ENCODE data around the gene DISC1. TPM values are rescaled to one million over a fixed set of nuclear protein-coding genes. Genes with fewer than 3 reads are reported as not detected.

DISC1 gene
- total RNA-seq, 1 experiment from 2014 or later, result 6.3 TPM

DNA sequence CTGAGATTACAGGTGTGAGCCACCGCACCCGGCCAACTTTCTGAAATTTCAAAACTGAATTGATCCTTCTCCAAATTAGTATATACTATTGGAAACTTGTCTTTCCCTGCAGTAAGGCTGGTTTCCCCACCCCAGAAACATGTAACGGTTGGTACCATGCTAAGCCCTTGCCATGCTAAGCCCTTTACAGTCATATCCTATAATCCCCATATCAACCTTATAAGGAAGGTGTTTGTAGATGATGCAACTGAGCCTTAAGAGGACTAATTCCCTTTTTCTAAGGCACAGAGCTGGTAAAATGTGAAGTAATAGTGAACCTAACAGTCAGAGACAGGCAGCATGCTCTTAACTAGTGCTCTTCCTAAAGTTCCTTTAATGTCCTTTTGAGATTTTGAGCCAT is 413.7 kb downstream of the DISC1 start:
- Histone ChIP-seq H3K36me3 (replicated peaks; ENCODE audit: control insufficient read depth, insufficient read depth, low read length) (no peaks in the 10 kb centered on the region), H3K4me3 (ENCODE audit: insufficient read depth, low read depth, low read length) (no peak overlapping the region), H3K27me3 (ENCODE audit: control insufficient read depth, insufficient read depth, low read length) (no peaks in the 10 kb centered on the region)
- no peak for DNase-seq

DNA sequence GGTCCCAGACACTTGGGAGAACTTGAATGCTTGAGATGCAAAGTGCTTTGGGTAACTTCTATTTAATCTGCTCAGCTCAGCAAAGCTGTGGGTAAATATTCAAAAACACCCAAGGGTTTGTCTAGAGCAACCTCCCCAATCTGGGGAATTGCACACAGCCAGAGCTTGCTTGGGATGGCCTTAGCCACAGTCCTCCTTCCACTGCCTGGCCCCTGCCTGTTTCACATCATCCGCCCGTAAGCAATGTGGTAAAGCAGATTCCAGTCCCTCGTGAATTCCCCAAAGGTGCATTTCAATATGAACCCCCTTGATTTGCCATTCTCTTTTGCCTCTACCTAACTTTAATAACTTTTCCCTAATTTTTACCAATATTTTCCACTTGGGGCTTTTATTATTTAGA is 418.1 kb downstream of the DISC1 start:
- H3K4me3 ChIP-seq (ENCODE audit: insufficient read depth, low read depth, low read length), result no peak overlapping the region
- no peaks in the 10 kb centered on the region for H3K27me3 ChIP-seq (ENCODE audit: control insufficient read depth, insufficient read depth, low read length)
- no peaks in the 10 kb centered on the region for H3K36me3 ChIP-seq (replicated peaks; ENCODE audit: control insufficient read depth, insufficient read depth, low read length)
- DNase-seq, result no peak

DNA sequence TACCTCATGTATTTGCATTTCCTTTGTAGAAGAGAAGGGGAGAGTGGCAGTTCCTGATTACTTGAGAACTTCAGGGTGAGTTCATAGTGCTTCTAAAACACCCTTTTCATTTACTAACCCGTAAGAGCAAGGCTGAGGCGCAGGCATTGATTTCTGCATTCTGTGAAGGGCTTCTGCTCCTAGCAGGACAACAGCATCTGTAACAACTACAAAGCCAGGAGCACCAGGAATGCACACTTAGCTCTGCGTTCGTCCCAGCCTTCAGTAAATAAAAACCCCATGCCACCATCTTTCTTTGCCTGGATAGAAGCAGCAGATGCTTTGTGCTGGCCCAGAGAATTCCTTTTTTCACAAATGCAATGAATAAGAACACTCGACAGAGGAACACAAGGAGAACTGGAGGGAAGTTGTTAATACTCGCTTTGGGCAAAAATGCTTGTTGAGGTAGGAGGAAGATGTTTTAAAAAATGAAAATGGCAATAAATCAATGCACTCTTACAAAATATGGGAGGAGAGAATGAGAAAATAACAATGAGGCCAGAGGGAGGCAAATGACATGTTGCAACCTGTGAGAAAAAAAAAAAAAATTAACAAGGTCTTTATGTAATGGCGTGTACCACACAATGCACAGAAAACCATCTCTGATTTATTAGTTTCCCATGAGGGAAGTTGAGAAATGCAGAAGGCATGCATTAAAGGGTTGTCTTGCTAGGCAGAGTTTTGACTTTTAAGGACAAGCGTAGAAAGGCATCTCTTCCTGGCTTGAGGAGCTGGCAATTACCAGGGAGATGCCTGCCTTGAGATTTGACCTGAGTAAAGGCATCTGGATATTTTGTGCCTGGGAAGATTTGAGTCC is 418.8 kb downstream of the DISC1 start:
- Histone ChIP-seq H3K4me3 (ENCODE audit: insufficient read depth, low read depth, low read length) (no peak overlapping the region), H3K36me3 (replicated peaks; ENCODE audit: control insufficient read depth, insufficient read depth, low read length) (no peaks in the 10 kb centered on the region), H3K27me3 (ENCODE audit: control insufficient read depth, insufficient read depth, low read length) (no peaks in the 10 kb centered on the region)
- no peak for DNase-seq

- no peaks in the 10 kb centered on the region for H3K36me3 ChIP-seq (replicated peaks; ENCODE audit: control insufficient read depth, insufficient read depth, low read length)
- no peak overlapping the region for H3K4me3 ChIP-seq (ENCODE audit: insufficient read depth, low read depth, low read length)
- no peak for DNase-seq
- no peaks in the 10 kb centered on the region for H3K27me3 ChIP-seq (ENCODE audit: control insufficient read depth, insufficient read depth, low read length)
Observed at GRCh38 chr1:232046451-232047306, 420.1 kb downstream of the DISC1 start.

DNA sequence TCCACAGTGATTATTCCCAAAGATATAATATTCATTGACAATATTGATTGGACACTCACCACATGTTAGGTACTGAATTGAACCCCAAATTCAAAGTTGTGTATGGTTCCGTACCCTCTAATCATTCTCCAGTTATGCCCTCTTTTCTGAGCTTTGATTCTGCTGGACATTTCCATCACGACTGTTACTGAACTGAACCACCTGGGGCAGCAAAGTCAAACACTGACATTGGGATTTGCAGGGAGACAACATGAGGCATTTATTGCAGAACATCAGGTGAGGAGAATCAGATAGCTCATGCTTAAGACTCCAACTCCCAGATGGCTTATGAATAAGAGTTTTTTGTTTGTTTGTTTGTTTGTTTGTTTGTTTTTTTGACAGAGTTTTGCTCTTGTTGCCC is 420.9 kb downstream of the DISC1 start:
- Histone ChIP-seq H3K36me3 (replicated peaks; ENCODE audit: control insufficient read depth, insufficient read depth, low read length) (no peaks in the 10 kb centered on the region), H3K27me3 (ENCODE audit: control insufficient read depth, insufficient read depth, low read length) (no peaks in the 10 kb centered on the region), H3K4me3 (ENCODE audit: insufficient read depth, low read depth, low read length) (no peak overlapping the region)
- DNase-seq, result no peak

GRCh38 chr1:232048481-232048880 is 421.9 kb downstream of the DISC1 start:
- Histone ChIP-seq H3K27me3 (ENCODE audit: control insufficient read depth, insufficient read depth, low read length) (no peaks in the 10 kb centered on the region), H3K36me3 (replicated peaks; ENCODE audit: control insufficient read depth, insufficient read depth, low read length) (no peaks in the 10 kb centered on the region), H3K4me3 (ENCODE audit: insufficient read depth, low read depth, low read length) (no peak overlapping the region)
- no peak for DNase-seq

DNA sequence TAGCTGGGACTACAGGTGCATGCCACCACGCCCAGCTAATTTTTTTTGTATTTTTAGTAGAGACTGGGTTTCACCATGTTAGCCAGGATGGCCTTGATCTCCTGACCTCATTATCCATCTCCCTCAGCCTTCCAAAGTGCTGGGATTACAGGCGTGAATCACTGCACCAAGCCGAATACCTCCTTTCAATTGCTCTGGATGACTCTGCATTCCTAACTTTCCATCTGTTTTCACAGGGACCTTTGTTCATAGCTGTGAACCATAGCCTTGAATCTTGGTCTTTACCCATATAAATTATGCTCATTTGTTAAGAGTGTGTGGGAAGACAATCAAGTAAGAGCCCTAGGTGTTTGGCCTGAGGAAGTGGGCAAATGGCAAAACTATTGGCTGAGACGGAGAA is 422.7 kb downstream of the DISC1 start:
- Histone ChIP-seq H3K4me3 (ENCODE audit: insufficient read depth, low read depth, low read length) (no peak overlapping the region), H3K27me3 (ENCODE audit: control insufficient read depth, insufficient read depth, low read length) (no peaks in the 10 kb centered on the region), H3K36me3 (replicated peaks; ENCODE audit: control insufficient read depth, insufficient read depth, low read length) (no peaks in the 10 kb centered on the region)
- DNase-seq, result no peak

- no peak overlapping the region for H3K4me3 ChIP-seq (ENCODE audit: insufficient read depth, low read depth, low read length)
- no peaks in the 10 kb centered on the region; the same call in 1 of the 2 replicates for H3K27me3 ChIP-seq (ENCODE audit: control insufficient read depth, insufficient read depth, low read length)
- DNase-seq, result no peak
- no peaks in the 10 kb centered on the region for H3K36me3 ChIP-seq (replicated peaks; ENCODE audit: control insufficient read depth, insufficient read depth, low read length)
Observed at GRCh38 chr1:232057217-232057895, 430.8 kb downstream of the DISC1 start.

DNA sequence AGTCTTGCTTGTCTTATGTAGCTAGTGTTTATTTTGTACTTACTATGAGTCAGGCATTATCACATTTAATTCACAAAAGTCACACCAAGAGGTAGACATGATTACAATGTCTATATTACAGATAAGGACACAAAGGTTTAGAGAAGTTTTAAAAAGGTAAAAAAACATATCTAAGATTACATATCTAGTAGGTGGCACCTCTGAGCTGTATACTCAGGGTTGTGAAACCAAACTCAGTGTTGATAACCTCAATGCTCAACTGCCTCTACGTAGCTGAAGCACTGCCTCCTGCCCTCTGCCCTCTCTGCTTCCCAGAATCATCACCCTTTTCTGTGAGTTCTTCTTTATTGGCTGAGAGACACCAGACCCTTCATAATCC is 431.3 kb downstream of the DISC1 start:
- no peak for DNase-seq
- Histone ChIP-seq H3K4me3 (ENCODE audit: insufficient read depth, low read depth, low read length) (no peak overlapping the region), H3K36me3 (replicated peaks; ENCODE audit: control insufficient read depth, insufficient read depth, low read length) (no peaks in the 10 kb centered on the region), H3K27me3 (ENCODE audit: control insufficient read depth, insufficient read depth, low read length) (no peaks in the 10 kb centered on the region; the same call in 1 of the 2 replicates)

DNA sequence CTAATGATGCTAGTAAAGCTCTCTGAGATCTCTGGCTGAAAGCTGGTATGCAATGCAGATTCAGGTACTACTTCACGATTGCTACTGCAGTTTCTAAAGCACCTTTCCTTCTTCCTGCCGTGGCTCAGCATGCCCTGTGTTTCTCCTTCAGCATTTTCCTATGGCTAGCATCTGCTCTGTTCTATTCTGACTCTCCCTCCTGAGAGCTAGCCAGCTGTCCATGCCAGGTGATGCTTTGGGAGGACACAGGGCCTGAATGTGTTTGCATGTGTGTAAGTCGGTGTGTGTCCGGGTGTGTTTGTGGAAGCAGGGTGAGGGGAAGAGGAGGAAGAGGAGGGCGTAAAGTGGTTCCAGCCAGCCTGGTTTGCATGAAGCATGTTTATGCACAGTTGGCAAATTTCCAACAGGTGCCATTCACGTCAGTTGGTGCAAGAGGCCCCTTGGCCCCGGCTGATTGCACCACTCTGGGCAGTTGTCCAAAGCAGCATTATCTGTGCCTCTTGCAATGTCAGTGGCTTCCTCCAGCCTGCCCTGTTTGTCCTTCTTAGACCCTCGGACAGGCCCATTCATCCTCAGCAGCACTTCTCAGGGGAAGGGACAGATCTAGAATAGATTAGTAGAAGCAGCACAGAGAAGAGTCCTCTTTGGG is 433.3 kb downstream of the DISC1 start:
- H3K4me3 ChIP-seq (ENCODE audit: insufficient read depth, low read depth, low read length), result no peak overlapping the region
- no peaks in the 10 kb centered on the region for H3K36me3 ChIP-seq (replicated peaks; ENCODE audit: control insufficient read depth, insufficient read depth, low read length)
- DNase-seq, result no peak
- no peaks in the 10 kb centered on the region; the same call in 1 of the 2 replicates for H3K27me3 ChIP-seq (ENCODE audit: control insufficient read depth, insufficient read depth, low read length)

GRCh38 chr1:232062967-232063366 is 436.4 kb downstream of the DISC1 start:
- no peak overlapping the region for H3K4me3 ChIP-seq (ENCODE audit: insufficient read depth, low read depth, low read length)
- no peaks in the 10 kb centered on the region; the same call in 1 of the 2 replicates for H3K27me3 ChIP-seq (ENCODE audit: control insufficient read depth, insufficient read depth, low read length)
- DNase-seq, result no peak
- H3K36me3 ChIP-seq (replicated peaks; ENCODE audit: control insufficient read depth, insufficient read depth, low read length), result no peaks in the 10 kb centered on the region

GRCh38 chr1:232066521-232066920 is 439.9 kb downstream of the DISC1 start:
- no peaks in the 10 kb centered on the region; the same call in 1 of the 2 replicates for H3K27me3 ChIP-seq (ENCODE audit: control insufficient read depth, insufficient read depth, low read length)
- H3K36me3 ChIP-seq (replicated peaks; ENCODE audit: control insufficient read depth, insufficient read depth, low read length), result no peaks in the 10 kb centered on the region
- H3K4me3 ChIP-seq (ENCODE audit: insufficient read depth, low read depth, low read length), result no peak overlapping the region
- no peak for DNase-seq

GRCh38 chr1:232074265-232074664 is 447.7 kb downstream of the DISC1 start:
- no peaks in the 10 kb centered on the region for H3K27me3 ChIP-seq (ENCODE audit: control insufficient read depth, insufficient read depth, low read length)
- no peak overlapping the region for H3K4me3 ChIP-seq (ENCODE audit: insufficient read depth, low read depth, low read length)
- no peaks in the 10 kb centered on the region for H3K36me3 ChIP-seq (replicated peaks; ENCODE audit: control insufficient read depth, insufficient read depth, low read length)
- no peak for DNase-seq

GRCh38 chr1:232077809-232078208 is 451.2 kb downstream of the DISC1 start:
- no peak for DNase-seq
- Histone ChIP-seq H3K36me3 (replicated peaks; ENCODE audit: control insufficient read depth, insufficient read depth, low read length) (no peaks in the 10 kb centered on the region), H3K27me3 (ENCODE audit: control insufficient read depth, insufficient read depth, low read length) (no peaks in the 10 kb centered on the region), H3K4me3 (ENCODE audit: insufficient read depth, low read depth, low read length) (no peak overlapping the region)

Data from H7 (cell line).